PC-9 (cell line): ENCODE data around the gene VAMP8. TPM values are rescaled to one million over a fixed set of nuclear protein-coding genes. Genes with fewer than 3 reads are reported as not detected.
"Not testable (repeated sequence)": the region's sequence is repeated elsewhere in the genome, so short reads cannot be mapped to it uniquely, and the experiment has no call there.

ENCODE experiments used
- BruUV-seq: library from RNA; stranded (reverse); fragments of 400-500 nt; replicated peaks from 2 replicates; lab custom pipeline; 2021; lab: Mats Ljungman, UMichigan
- CTCF ChIA-PET: fragments of 300-600 bp; sonication (Branson Sonifier 250); formaldehyde crosslinking; loops from one replicate; lab custom pipeline; 2022; ENCODE audit warnings: antibody characterized with exemption; lab: Charles Lee
- POLR2A ChIA-PET: fragments of 300-600 bp; sonication (Branson Sonifier 250); formaldehyde crosslinking; loops from one replicate; lab custom pipeline; 2022; ENCODE audit warnings: antibody characterized with exemption; ENCODE audit not compliant: unreplicated experiment; lab: Charles Lee
- DNase-seq, 2 experiments: peaks; one replicate each; pipeline versions ENCODE4 v3.0.0 to v3.0.0-alpha.2; 2015 to 2022; ENCODE audit warnings: mixed read lengths in 1 of 2
- H2AFZ ChIP-seq: fragments of 200-600 bp; sonication (generic); 2 replicates; pipeline ENCODE4 v1.8.1; 2017; ENCODE audit warnings: antibody characterized with exemption
- H3F3A ChIP-seq: fragments of 200-600 bp; sonication (generic); 2 replicates; pipeline ENCODE4 v1.8.1; 2017; ENCODE audit warnings: antibody characterized with exemption, mild to moderate bottlenecking, low read depth; ENCODE audit not compliant: insufficient read depth
- H3K27ac ChIP-seq: fragments of 200-600 bp; sonication (generic); 2 replicates; pipeline ENCODE4 v1.6.1; 2016; ENCODE audit warnings: mixed run types
- H3K27me3 ChIP-seq: fragments of 200-600 bp; sonication (generic); 2 replicates; pipeline ENCODE4 v1.6.1; 2016; ENCODE audit warnings: low read depth, mixed run types; ENCODE audit not compliant: insufficient read depth
- H3K36me3 ChIP-seq: fragments of 200-600 bp; sonication (generic); 2 replicates; pipeline ENCODE4 v1.6.1; 2016; ENCODE audit warnings: low read depth, mixed run types
- H3K4me1 ChIP-seq: fragments of 200-600 bp; sonication (generic); replicated peaks from 2 replicates; pipeline ENCODE4 v1.6.1; 2016; ENCODE audit warnings: mixed run types; ENCODE audit not compliant: insufficient read depth
- H3K4me2 ChIP-seq: fragments of 200-600 bp; sonication (generic); 2 replicates; pipeline ENCODE4 v1.6.1; 2017; ENCODE audit warnings: mixed run types
- H3K4me3 ChIP-seq: fragments of 200-600 bp; sonication (generic); 2 replicates; pipeline ENCODE4 v1.6.1; 2016; ENCODE audit warnings: mixed run types
- H3K79me2 ChIP-seq: fragments of 200-600 bp; sonication (generic); 2 replicates; pipeline ENCODE4 v1.6.1; 2017; ENCODE audit warnings: low read depth, mixed run types
- H3K9me2 ChIP-seq: fragments of 200-600 bp; sonication (generic); 2 replicates; pipeline ENCODE4 v1.8.1; 2017; ENCODE audit warnings: mild to moderate bottlenecking; ENCODE audit not compliant: insufficient read depth
- H3K9me3 ChIP-seq: fragments of 200-600 bp; sonication (generic); 2 replicates; pipeline ENCODE4 v1.8.1; 2016; ENCODE audit warnings: low read depth; ENCODE audit not compliant: insufficient read depth
- H4K20me1 ChIP-seq: fragments of 200-600 bp; sonication (generic); 2 replicates; pipeline ENCODE4 v1.8.1; 2017; ENCODE audit not compliant: insufficient read depth
- CTCF ChIP-seq: fragments of 200-600 bp; sonication (generic); conservative IDR thresholded peaks from 2 replicates; pipeline ENCODE4 v1.6.1; 2017; ENCODE audit warnings: mixed run types, antibody characterized with exemption, mild to moderate bottlenecking, moderate library complexity
- EZH2 ChIP-seq: fragments of 200-600 bp; sonication (generic); IDR thresholded peaks from 2 replicates; pipeline ENCODE4 v1.8.0; 2017; ENCODE audit warnings: antibody characterized with exemption, low read depth
- intact Hi-C: fragments of 100-400 bp; cut with micrococcal nuclease; formaldehyde crosslinking; loops from one replicate; pipeline ENCODE4 v1.10.0; 2022; ENCODE audit not compliant: unreplicated experiment
- total RNA-seq: library from RNA; stranded (reverse); gene quantifications from 2 replicates; pipeline ENCODE4 v1.2.3, GENCODE V29; 2021

Gene VAMP8
- total RNA-seq, 1 experiment from 2014 or later, result 124 TPM

- Histone ChIP-seq H2AFZ (peak overlapping the region; percentile 89; the same call in 1 of the 2 replicates), H3K4me3 (peak overlapping the region; percentile 98; the same call in 1 of the 2 replicates), H3K9me3 (no peaks in the 10 kb centered on the region), H3K9me2 (no peaks in the 10 kb centered on the region), H3K36me3 (0 out of 2 replicates have a peak, but pooled peaks cover 11% of the 10 kb centered on the region), H3K27ac (no peak overlapping the region), H3K27me3 (no peaks in the 10 kb centered on the region), H3K79me2 (peaks cover 74% of the 10 kb centered on the region), H3K4me1 (peaks cover 31% of the 10 kb centered on the region), H4K20me1 (peaks cover 27% of the 10 kb centered on the region), H3F3A (peaks cover 58% of the 10 kb centered on the region), H3K4me2 (peak overlapping the region; percentile 96)
- intact Hi-C loops, result no loop called here
- TSS peak; percentile 33 for BruUV-seq
- ChIA-PET CTCF (no interaction called here), POLR2A (no interaction called here)
- TF ChIP-seq CTCF, result no peak
- no peak for TF ChIP-seq EZH2
- no peak for DNase-seq
Observed at GRCh38 chr2:85615413-85615728, 38.0 kb downstream of the VAMP8 start.

- peak overlapping the region; percentile 98; the same call in 1 of the 2 replicates for H3K4me3 ChIP-seq
Observed at GRCh38 chr2:85617723-85618122, 40.3 kb downstream of the VAMP8 start.

GRCh38 chr2:85619617-85620016, 42.2 kb downstream of the VAMP8 start:
- DNase-seq, result no peak
- ChIA-PET CTCF (interaction anchor here (0.5 kb wide), 1 partner anchor 16 kb away, joined by 5 read pairs; no protein-coding TSS in a partner anchor), POLR2A (interaction anchor here (0.6 kb wide), 2 partner anchors 16 to 182 kb away, joined by 7 read pairs; no protein-coding TSS in a partner anchor)
- H3K27me3 ChIP-seq, result no peaks in the 10 kb centered on the region
- H3K4me3 ChIP-seq, result no peak overlapping the region
- peaks cover 24% of the 10 kb centered on the region; the same call in 1 of the 2 replicates for H3F3A ChIP-seq
- no peak overlapping the region for H2AFZ ChIP-seq
- no peak overlapping the region; the same call in 1 of the 2 replicates for H3K27ac ChIP-seq
- H3K9me3 ChIP-seq, result no peaks in the 10 kb centered on the region
- H3K9me2 ChIP-seq, result no peaks in the 10 kb centered on the region
- H3K79me2 ChIP-seq, result peaks cover 54% of the 10 kb centered on the region
- peaks cover 30% of the 10 kb centered on the region for H4K20me1 ChIP-seq
- no peak for TF ChIP-seq EZH2
- TF ChIP-seq CTCF, result no peak
- intact Hi-C loops, result no loop called here
- no peak overlapping the region for H3K4me2 ChIP-seq
- BruUV-seq, result no TSS peak
- peaks cover 34% of the 10 kb centered on the region for H3K36me3 ChIP-seq
- H3K4me1 ChIP-seq, result peaks cover 29% of the 10 kb centered on the region

More at GRCh38 chr2:85617723-85618122, 40.3 kb downstream of the VAMP8 start:
- ChIA-PET POLR2A (interaction anchor here (0.6 kb wide), 1 partner anchor 40 kb away, joined by 4 read pairs; the partner anchor contains the start of gene VAMP8), CTCF (interaction anchor here (0.7 kb wide), 1 partner anchor 270 kb away, joined by 16 read pairs; no protein-coding TSS in a partner anchor)
- Histone ChIP-seq H3K4me2 (peak overlapping the region; percentile 96), H3K4me1 (peaks cover 29% of the 10 kb centered on the region), H3K79me2 (peaks cover 58% of the 10 kb centered on the region), H3F3A (peaks cover 43% of the 10 kb centered on the region), H4K20me1 (peaks cover 30% of the 10 kb centered on the region), H3K36me3 (peaks cover 18% of the 10 kb centered on the region)
- BruUV-seq, intact Hi-C loops, H2AFZ ChIP-seq, DNase-seq, H3K9me2 ChIP-seq, H3K27me3 ChIP-seq, H3K9me3 ChIP-seq, H3K27ac ChIP-seq: not testable (repeated sequence)
